Activated CD8-positive, alpha-beta memory T cell treated with anti-CD3 and anti-CD28 coated beads for 4 hours (primary cell): ENCODE results near the gene SLC12A7.

Experiments
- DNase-seq, 2 donors: peaks; one replicate each; pipeline ENCODE4 v3.0.0-alpha.2; 2020; ENCODE audit warnings: low read depth in 2 of 2

SLC12A7 gene

DNA sequence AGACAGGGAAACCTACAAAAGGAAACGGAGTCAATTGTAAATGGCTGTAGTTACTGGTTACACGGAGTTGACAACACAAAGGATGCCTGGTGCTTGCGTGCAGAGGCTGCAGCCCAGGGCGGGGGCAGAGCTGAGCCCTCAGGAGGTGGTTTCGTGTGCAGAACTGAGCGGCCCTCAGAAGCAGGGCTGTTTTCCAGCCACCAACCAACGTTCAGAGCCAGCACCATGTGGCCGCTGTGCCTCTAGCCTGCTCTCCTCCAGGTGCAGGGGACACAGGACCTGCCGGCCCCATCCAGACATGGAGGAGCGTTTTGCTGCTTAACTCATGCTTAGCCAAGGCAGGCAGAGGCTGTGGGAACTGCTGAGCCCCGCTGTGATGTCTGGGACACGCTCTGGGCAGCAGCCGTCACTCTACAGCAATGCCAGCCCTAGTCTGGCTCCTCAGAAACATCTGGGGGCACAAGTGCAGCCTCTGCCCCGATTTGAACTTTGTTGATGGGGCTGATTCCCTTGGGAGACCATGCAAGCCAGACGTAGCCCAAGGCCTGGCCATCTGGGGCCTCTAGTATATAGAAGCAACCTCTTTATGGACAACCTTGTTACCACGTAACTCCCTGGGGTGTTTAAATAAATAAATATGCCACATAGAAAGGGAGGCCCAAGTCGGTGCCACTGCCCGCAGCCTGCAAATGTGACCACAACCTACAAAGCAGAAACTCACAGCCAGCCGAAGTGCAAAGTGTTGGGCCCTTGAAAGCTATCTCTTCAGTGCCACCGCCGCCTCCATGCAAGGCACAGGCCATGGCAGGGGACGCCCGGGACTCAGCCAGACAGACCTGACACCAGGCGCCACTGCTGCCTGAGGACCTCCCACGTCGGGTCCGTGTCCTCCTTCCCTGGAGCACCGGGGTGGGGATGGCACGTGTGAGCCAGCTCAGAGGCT lies 61.2 kb downstream of the SLC12A7 start:
- DNase-seq: no peak

DNA sequence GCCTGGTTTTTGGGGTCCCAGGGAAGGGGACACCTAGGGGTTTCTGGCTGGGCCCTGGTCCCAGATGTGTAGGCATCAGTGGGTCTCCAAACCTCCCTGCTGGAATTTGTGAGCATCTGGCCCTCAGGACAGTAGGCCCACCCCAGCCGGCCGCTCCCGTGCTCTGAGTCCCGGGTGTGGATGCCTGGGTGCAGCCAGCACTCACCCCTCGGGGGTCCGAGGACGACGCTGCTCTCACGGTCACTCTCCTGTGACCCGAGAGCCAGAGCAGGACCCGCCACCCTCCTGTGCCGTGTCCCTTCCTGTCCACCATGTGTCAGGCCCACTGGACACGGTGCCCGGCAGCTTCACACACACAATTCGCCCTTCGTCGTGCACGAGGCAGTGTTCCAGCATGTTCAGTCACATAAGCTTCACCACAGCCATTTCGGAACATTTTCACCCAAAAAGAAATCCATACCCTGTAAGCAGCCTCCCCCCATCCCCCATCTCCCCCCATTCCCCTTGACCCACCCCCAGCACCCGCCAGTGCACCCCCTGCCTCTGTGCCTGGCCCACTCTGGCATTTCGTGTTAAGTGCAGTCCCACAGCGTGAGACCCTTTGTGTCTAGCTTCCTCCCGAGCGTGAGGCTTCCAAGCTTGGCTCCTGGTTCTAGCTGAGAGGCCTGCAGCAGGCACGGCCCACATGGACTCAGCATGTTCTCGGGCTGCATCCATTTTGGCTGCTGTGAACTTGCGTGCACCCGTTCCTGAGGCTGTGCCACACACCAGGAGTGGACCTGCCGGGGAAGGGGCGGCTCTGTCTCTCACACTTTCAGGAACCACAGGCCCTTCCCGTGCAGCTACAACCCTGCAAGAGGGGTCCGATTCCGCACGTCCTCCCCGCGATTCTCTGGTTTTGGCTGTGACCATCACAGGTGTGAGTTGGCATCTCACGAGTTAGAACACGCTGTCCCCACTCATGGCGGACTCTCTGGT lies 62.7 kb downstream of the SLC12A7 start:
- no peak for DNase-seq

DNA sequence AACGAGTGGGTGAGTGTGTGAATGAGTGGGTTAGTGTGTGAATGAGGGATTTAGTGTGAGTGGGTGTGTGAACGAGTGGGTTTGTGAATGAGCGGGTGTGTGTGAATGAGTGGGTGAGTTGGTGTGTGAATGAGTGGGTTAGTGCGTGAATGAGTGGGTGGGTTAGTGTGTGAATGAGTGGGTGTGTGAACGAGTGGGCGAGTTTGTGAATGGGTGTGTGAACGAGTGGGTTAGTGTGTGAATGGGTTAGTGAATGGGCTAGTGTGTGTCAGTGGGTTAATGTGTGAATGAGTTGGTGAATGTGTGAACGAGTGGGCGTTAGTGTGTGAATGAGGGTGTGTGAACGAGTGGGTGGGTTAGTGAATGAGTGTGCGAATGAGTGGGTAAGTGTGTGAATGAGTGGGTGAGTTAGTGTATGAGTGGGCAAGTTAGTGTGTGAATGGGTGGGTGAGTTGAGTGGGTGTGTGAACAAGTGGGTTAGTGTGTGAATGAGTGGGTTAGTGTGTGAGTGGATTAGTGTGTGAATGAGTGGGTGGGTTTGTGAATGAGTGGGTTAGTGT lies 63.6 kb downstream of the SLC12A7 start:
- DNase-seq: no peak

DNA sequence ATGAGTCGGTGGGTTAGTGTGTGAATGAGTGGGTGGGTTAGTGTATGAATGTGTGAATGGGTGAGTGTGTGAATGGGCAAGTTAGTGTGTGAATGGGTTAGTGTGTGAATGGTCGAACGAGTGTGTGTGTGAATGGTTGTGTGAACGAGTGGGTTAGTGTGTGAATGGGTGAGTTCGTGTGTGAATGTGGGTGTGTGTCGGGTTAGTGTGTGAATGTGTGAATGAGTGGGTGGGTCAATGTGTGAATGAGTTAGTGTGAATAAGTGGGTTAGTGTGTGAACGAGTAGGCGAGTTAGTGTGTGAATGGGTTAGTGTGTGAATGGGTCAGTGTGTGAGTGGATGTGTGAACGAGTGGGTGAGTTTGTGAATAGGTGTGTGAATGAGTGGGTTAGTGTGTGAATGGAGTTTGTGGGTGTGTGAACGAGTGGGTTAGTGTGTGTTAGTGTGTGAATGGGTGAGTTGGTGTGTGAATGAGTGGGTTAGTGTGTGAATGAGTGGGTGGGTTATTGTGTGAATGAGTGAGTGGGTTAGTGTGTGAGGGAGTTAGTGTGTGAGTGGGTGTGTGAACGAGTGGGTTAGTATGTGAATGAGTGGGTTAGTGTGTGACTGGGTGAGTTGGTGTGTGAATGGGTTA lies 64.4 kb downstream of the SLC12A7 start:
- DNase-seq: no peak

DNA sequence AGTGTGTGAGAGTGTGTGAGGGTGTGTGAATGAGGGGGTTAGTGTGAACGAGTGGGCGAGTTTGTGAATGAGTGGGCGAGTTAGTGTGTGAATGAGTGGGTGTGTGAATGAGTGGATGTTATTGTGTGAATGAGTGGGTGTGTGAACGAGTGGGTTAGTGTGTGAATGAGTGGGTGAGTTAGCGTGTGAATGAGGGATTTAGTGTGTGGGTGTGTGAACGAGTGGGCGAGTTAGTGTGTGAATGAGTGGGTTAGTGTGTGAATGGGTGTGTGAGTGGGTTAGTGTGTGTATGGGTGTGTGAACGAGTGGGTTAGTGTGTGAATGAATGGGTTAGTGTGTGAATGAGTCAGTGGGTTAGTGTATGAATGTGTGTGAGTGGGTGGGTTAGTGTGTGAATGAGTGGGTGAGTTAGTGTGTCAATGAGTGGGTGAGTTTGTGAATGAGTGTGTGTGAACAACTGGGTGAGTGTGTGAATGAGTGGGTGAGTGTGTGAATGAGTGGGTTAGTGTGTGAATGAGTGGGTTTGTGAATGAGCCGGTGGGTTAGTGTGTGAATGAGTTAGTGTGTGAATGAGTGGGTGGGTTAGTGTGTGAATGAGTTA lies 65.8 kb downstream of the SLC12A7 start:
- DNase-seq: no peak

DNA sequence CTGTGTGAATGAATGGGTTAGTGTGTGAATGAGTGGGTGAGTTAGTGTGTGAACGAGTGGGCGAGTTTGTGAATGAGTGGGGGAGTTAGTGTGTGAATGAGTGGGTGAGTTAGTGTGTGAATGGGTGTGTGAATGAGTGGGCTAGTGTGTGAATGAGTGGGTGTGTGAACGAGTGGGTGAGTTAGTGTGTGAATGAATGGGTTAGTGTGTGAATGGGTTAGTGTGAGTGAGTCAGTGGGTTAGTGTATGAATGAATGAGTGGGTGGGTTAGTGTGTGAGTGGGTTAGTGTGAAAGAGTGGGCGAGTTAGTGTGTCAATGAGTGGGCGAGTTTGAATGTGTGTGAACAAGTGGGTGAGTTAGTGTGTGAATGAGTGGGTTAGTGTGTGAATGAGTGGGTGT lies 67.7 kb downstream of the SLC12A7 start:
- DNase-seq: no peak

DNA sequence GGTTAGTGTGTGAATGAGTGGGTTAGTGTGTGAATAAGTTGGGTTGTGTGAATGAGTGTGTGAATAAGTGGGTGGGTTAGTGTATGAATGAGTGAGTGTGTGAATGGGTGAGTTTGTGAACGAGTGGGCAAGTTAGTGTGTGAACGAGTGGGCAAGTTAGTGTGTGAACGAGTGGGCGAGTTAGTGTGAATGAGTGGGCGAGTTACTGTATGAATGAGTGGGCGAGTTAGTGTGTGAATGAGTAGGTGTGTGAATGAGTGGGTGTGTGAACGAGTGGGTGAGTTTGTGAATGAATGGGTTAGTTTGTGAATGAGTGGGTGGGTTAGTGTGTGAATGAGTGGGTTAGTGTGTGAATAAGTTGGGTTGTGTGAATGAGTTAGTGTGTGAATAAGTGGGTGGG lies 68.5 kb downstream of the SLC12A7 start:
- no peak for DNase-seq

DNA sequence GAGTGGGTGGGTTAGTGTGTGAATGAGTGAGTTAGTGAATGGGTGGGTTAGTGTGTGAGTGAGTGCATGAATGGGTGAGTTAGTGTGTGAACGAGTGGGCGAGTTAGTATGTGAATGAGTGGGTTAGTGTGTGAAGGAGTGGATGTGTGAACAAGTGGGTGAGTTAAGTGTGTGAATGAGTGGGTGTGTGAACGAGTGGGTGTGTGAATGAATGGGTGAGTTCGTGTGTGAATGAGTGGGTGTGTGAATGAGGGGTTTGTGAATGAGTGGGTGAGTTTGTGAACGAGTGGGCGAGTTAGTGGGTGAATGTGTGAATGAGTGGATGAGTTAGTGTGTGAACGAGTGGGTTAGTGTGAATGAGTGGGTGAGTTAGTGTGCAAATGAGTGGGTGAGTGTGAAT lies 69.2 kb downstream of the SLC12A7 start:
- no peak for DNase-seq

DNA sequence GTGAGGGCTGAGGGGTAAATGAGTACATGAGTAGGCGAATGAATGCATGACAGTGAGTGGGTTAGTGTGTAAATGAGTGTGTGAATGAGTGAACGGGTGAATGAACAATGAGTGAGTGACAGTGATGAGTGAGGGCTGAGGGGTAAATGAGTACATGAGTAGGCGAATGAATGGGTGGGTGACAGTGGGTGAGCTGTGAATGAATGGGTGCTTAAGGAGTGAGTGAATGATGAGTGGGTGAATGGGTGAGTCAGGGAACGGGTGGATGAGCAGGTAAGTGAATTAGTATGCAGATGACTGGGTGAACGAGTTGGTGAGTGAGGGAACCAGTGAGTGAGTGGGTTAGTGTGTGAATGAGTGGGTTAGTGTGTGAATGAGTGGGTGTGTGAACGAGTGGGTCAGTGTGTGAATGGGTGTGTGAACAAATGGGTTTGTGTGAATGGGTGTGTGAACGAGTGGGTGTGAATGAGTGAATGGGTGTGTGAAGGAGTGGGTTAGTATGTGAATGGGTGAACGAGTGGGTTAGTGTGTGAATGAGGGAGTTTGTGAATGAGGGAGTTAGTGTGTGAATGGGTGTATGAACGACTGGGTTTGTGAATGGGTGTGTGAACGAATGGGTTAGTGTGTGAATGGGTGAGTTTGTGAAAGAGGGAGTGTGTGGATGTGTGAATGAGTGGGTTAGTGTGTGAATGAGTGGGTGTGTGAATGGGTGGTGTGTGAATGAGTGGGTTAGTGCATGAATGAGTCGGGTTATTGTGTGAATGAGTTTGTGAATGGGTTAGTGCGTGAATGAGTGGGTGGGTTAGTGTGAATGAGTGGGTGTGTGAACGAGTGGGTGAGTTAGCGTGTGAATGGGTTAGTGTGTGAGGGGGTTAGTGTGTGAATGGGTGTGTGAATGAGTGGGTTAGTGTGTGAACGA lies 70.4 kb downstream of the SLC12A7 start:
- no peak for DNase-seq

DNA sequence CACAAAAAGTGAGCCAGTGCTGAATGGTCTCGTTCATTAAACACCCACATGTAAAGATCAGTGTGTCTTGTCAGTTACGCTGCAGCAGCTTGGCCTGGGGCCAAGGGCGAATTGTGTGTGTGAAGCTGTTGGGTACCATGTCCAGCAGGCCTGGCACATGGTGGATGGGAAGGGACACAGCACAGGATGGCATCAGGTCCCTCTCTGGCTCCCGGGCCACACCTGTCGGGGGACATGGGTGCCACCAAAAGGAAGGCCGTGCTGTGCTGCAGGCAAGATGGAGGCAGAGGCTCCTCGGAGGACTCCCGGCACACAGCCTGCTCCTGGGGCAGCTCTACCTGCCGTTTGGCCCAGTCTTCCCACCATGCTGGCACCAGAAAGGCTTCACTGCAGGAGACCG lies 71.3 kb downstream of the SLC12A7 start:
- no peak for DNase-seq

DNA sequence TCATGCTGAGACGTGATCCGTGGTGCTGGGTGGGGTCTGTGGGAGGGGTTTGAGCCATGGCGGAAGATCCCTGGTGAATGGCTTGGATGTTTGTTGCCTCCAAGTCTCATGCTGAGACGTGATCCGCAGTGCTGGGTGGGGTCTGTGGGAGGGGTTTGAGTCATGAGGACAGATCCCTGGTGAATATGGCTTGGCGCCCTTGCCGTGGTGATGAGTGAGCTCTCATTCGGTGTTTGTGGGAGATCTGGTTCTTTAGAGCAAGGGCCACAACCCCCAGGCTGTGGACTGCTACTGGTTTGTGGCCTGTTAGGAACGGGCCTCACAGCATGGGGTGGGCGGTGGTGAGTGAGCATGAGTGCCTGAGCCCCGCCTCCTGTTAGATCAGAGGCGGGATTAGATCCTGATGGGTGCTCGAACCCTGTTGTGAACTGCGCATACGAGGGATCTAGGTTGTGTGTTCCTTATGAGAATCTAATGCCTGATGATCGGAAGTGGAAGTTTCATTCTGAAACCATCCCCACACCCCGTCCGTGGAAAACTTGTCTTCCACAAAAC lies 72.1 kb downstream of the SLC12A7 start:
- DNase-seq: no peak

DNA sequence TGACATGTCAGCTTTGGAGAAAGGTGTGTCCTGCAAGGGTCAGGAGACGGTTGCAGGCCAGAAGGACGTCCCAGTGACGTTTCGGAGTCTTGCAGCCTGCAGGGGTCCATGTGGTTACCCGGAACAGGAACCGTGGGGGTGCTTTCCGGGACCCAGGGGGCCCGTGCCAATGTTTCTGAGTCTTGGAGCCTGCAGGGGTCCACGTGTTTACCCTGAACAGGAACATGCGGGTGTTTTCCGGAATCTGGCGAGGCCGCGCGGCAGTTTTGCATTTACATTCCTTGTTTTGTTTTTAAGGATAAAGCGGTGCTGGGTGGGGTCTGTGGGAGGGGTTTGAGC lies 72.7 kb downstream of the SLC12A7 start:
- no peak for DNase-seq

DNA sequence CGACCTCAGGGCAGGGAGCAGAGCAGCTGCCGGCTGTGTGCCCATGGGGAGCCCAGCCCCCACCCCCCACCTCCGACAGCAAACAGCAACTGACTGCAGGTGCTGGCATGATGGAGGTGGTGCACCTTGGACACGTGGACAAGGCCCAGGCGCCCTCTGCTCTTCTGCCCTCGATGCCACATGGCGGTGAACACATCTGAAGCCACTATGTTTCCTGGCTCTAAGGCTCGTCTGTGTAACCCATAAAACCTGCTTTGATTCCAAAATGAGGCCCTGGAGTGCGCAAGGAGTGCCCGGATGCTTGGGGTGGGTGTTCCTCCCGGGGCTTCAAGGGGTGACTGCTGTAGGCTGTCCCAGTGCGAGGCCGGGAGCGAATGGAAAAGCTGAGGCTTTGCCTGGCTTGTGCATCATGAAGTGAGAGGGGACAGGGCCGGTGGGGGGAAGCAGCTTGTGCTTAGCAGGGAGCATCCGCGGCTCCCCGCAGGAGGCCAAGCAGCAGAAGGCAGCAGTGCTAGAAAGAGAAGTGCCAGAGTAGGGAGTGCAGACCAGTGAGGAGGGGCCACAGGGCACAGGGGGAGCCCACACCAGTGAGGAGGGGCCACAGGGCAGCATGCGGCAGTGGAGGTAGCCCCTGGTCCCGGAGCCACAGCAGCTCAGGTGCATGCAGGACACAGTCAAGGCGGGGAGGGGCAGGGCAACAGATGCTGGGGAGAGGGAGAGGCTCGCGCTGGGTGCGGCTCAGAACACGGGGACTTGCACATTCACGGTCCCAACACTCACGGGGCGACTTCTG lies 73.2 kb downstream of the SLC12A7 start:
- no peak for DNase-seq

DNA sequence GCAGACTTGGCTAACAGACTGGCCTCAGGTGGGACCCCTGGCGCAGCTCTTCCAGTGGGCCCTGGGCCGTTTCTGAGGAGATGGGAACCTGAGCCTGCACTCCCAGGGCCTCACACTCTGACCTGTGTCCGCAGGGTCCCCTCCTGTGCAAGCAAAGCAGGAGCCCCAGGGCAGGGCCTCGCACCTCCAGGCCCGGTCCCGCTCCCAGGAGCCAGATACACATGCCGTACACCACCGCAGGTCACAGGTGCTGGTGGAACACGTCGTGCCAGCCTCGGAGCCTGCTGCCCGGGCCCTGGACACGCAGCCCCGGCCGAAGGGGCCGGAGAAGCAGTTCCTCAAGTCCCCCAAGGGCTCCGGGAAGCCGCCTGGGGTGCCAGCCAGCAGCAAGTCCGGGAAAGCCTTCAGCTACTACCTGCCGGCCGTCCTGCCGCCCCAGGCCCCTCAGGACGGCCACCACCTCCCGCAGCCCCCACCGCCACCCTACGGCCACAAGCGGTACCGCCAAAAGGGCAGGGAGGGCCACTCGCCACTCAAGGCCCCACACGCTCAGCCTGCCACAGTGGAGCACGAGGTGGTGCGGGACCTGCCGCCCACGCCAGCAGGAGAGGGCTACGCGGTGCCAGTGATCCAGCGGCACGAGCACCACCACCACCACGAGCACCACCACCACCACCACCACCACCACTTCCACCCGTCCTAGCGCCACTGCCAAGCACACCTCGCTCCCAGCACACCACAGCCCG lies 74.0 kb downstream of the SLC12A7 start:
- no peak for DNase-seq

DNA sequence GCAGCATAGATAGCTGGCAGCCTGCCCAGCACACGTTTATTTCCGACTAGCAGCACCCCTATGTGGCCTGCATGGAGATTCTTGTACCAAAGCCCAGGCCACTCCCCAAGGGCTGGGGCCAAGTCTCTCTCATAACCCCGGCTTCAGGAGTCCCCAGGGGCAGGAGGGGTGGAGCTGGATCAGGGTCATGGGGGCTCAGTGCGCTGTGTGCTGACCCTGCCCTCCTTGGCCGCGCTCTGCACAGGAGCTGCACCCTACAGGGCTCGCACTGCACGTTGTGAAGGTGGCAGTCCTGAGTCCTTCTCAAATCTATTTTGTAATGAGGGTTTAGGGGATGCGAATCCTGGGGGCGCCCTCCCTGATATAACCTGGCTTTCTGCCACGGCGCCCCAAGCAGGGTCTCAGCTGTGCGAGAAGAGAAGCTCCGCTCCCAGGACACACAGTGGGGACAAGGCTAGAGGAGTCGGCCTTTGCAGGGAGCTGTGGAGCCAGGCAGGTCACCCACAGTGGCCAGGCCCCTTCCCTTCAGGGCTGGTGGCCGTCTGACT lies 74.7 kb downstream of the SLC12A7 start:
- no peak for DNase-seq

DNA sequence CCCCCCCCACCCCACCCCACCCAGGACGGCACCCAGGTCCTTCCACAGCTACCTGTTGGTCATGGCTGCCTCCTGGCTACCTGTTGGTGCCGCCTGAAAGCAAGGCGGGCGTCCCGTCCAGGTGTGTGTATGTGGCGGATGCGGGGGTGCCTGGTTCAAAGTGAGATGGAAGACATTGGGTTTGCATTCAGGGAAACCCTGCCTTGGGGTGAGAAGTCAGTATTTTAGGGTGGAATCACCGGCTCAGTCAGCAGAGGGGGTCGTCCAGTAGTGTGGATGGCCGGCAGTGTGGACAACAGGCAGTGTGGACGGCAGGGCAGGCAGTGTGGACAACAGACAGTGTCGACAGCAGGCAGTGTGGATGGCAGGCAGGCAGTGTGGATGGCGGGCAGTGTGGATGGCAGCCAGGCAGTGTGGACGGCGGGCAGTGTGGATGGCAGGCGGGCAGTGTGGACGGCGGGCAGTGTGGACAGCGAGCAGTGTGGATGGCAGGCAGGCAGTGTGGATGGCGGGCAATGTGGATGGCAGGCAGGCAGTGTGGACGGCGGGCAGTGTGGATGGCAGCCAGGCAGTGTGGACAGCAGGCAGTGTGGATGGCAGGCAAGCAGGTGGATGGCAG lies 75.2 kb downstream of the SLC12A7 start:
- DNase-seq: no peak
